Activated CD4-positive, alpha-beta T cell treated with anti-CD3 and anti-CD28 coated beads, Interleukin-2, amount 50 U/mL, for 1 hour (primary cell): Measurements from ENCODE around the gene DUS4L.

Experiments
- DNase-seq: peaks from one replicate; pipeline ENCODE4 v3.0.0-alpha.2; 2020

The DUS4L gene

DNA sequence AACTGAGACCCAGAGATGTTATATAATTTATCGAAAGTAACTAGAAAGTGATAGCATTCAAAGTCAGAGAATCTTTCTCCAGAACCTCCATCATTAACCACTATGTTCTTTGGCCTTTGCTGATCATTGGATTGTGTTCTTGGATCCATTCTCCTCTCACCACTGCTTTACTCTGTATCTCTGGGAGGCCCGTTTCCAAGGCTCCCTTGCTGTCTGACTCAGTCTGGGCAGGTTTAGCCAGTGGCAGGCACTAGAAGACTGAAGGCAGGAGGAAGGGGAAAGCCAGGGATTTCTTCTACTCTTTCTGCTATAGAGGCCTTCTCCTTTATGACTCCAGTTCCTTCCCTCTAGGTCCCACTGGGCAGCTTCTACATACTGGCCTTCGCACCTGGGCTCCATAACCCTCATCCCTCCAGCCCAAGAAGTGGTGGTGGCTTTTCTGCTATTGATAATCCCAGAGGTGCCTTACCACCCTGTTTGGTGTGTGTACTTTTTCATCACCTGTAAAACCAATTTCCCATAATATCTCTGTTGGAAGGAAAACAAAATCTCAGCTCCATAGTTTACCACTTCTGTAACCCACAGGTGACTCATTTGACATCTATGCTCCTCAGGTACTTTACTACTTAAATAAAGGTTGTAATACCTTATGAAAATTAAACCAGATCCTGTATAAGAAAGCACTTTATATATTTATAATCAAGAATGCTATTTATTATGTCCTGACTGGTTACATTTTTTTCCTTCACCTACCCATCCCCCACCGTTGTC is 52.3 kb downstream of the DUS4L start:
- DNase-seq: no peak

DNA sequence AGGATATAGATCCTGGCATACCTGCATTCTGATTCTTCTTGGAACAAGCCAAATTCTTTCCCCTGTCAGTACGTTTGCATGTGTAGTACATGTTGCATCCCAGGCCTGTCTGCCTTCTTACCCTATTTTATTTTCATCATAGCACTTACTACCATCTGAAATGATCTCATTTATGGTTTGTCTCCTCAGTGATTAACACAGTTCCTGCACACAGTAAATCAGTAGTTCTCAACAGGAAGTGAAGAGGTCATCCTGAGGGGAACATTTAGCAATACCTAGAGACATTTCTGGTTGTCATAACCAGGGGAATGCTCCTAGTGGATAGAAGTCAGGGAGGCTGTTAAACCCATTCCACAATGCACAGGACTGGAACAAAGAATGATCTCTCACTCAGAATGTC is 58.7 kb downstream of the DUS4L start:
- DNase-seq: no peak

DNA sequence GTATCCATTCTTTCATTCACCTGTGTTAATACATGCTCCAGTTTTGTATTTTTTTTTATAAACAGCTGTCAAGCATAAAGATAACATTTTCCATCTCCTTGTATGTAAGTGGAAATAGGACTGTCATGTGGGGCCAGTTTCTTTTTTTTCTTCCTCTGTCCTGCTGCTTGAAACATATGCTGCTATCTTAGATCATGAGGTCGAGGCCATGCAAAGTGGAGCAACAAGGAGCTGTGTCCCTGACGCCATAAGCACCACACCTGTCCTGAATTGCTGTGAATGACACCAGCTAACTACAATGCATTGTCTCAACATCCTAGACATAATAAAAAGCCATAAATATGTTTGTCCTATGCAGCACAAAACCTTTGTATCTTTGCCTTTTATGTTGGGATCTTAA is 59.1 kb downstream of the DUS4L start:
- DNase-seq: no peak

DNA sequence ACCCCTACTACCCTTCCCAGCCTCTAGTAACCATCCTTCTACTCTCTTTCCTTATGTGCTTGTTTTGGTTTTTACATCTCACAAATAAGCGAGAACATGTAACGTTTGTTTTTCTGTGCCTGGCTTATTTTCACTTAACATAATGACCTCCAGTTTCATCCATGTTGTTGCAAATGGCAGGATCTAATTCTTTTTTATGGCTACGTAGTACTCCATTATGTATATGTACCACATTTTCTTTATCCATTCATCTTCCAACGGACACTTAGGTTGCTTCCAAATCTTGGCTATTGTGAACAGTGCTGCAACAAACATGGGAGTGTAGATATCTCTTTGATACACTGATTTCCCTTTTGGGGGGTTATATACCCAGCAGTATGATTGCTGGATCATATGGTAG is 63.2 kb downstream of the DUS4L start:
- DNase-seq: no peak
